Smooth muscle cell (in vitro differentiated cells): Measurements from ENCODE around the gene CLDN10. TPM values are rescaled to one million over a fixed set of nuclear protein-coding genes. Genes with fewer than 3 reads are reported as not detected.

Experiments used
- DNase-seq: peaks from one replicate; lab custom pipeline; 2025; ENCODE audit not compliant: unreplicated experiment; lab: John Stamatoyannopoulos, UW
- H2AFZ ChIP-seq: fragments of 200-600 bp; sonication (generic); 2 replicates; pipeline ENCODE4 v1.6.0; 2016; ENCODE audit warnings: antibody characterized with exemption, low read depth, mild to moderate bottlenecking
- H3F3A ChIP-seq: fragments of 200-600 bp; sonication (generic); 2 replicates; pipeline ENCODE4 v1.6.0; 2017; ENCODE audit warnings: antibody characterized with exemption, low read depth
- H3K27ac ChIP-seq: fragments of 200-600 bp; sonication (generic); 2 replicates; pipeline ENCODE4 v1.5.1; 2016; ENCODE audit warnings: low read depth, mild to moderate bottlenecking
- H3K27me3 ChIP-seq: fragments of 200-600 bp; sonication (generic); 2 replicates; pipeline ENCODE4 v1.6.1; 2016; ENCODE audit warnings: low read depth, mild to moderate bottlenecking
- H3K36me3 ChIP-seq: fragments of 200-600 bp; sonication (generic); 2 replicates; pipeline ENCODE4 v1.5.1; 2016; ENCODE audit warnings: low read depth
- H3K4me1 ChIP-seq: fragments of 200-600 bp; sonication (generic); 2 replicates; pipeline ENCODE4 v1.5.1; 2016; ENCODE audit warnings: low read depth
- H3K4me2 ChIP-seq: fragments of 200-600 bp; sonication (generic); 2 replicates; pipeline ENCODE4 v1.6.0; 2016; ENCODE audit warnings: mild to moderate bottlenecking
- H3K4me3 ChIP-seq: fragments of 200-600 bp; sonication (generic); 2 replicates; pipeline ENCODE4 v1.5.1; 2016; ENCODE audit warnings: mild to moderate bottlenecking
- H3K79me2 ChIP-seq: fragments of 200-600 bp; sonication (generic); 2 replicates; pipeline ENCODE4 v1.6.0; 2016; ENCODE audit warnings: low read depth, mild to moderate bottlenecking
- H3K9ac ChIP-seq: fragments of 200-600 bp; sonication (generic); 2 replicates; pipeline ENCODE4 v1.6.0; 2016; ENCODE audit warnings: low read depth
- H3K9me3 ChIP-seq: fragments of 200-600 bp; sonication (generic); replicated peaks from 2 replicates; pipeline ENCODE4 v1.5.1; 2016; ENCODE audit warnings: low read depth
- H4K20me1 ChIP-seq: fragments of 200-600 bp; sonication (generic); 2 replicates; pipeline ENCODE4 v1.6.0; 2016; ENCODE audit warnings: low read depth
- WGBS: methylation state at CpG from one replicate; pipeline ENCODE4 v1.1.7; 2016; ENCODE audit warnings: low lambda C conversion rate; 5-methylcytosine and 5-hydroxymethylcytosine counted together
- polyA plus RNA-seq: library from polyadenylated mRNA; unstranded; fragments of >200 nt; fragmentation: Nextera tagmentation; extraction: Ambion mirVana; gene quantifications from 2 replicates; pipeline ENCODE4 v1.2.1, GENCODE V29; 2016
- total RNA-seq: library from RNA; depleted of rRNA; stranded (reverse); fragments of >200 nt; gene quantifications from 2 replicates; pipeline ENCODE4 v1.2.3, GENCODE V29; 2014
- TF ChIP-seq, protein P1 (sequence below): fragments of 200-600 bp; sonication (generic); IDR thresholded peaks from 2 replicates; pipeline ENCODE4 v1.5.1; 2017; ENCODE audit warnings: borderline replicate concordance, mild to moderate bottlenecking, antibody characterized with exemption; ENCODE audit not compliant: insufficient read depth, poor library complexity, severe bottlenecking

Gene CLDN10
- total and polyA plus RNA-seq, 2 experiments from 2014 or later = 1.5 TPM; not detected in 1

DNA sequence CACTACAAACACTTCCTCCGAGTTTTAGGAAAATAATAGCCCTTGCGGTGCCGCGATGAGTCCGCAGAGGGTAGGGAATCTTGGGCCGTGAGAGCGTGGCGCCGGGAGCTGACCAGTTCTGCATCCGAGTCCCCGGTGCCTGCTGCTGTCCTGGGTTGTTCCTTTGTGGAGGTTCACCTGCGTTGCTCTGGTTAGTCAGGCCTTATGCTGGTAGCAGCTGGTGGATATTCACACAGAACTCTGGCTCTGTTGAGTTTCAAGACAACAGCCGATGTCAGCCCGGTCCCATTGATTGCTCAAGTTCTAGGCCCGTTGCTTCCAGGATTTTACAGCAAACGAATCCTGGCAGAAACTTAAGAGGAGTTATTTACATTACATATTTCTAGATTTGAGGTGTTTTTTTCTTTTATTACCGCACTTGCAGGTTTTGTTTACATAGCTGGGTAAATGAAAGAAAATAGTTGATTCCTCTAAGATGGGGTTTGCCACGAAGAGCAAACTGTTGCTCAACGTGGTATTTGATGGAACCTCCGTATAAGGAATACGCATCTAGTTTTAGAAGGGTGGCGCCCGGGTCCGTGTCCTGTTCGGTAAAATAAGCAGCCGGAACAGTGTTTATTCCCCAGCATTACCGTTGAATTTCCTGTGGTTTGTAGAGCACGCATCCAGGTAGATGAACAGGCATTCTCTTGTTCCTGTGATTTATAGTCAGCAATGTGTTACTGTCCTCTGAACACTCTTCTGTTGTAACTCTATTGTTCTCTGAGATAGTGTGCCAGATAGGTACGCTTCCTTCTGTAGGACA is 1.3 kb downstream of the CLDN10 start:
- Histone ChIP-seq H3K27ac (no peak overlapping the region), H3K79me2 (no peaks in the 10 kb centered on the region), H4K20me1 (no peaks in the 10 kb centered on the region), H3K36me3 (no peaks in the 10 kb centered on the region), H3F3A (no peaks in the 10 kb centered on the region), H3K4me3 (peak overlapping the region; percentile 33), H3K9ac (no peak overlapping the region), H3K9me3 (no peaks in the 10 kb centered on the region), H3K4me2 (peak overlapping the region; percentile 80), H3K4me1 (peaks cover 4% of the 10 kb centered on the region), H3K27me3 (peaks cover 46% of the 10 kb centered on the region), H2AFZ (peak overlapping the region; percentile 28)
- TF ChIP-seq, protein P1, sequence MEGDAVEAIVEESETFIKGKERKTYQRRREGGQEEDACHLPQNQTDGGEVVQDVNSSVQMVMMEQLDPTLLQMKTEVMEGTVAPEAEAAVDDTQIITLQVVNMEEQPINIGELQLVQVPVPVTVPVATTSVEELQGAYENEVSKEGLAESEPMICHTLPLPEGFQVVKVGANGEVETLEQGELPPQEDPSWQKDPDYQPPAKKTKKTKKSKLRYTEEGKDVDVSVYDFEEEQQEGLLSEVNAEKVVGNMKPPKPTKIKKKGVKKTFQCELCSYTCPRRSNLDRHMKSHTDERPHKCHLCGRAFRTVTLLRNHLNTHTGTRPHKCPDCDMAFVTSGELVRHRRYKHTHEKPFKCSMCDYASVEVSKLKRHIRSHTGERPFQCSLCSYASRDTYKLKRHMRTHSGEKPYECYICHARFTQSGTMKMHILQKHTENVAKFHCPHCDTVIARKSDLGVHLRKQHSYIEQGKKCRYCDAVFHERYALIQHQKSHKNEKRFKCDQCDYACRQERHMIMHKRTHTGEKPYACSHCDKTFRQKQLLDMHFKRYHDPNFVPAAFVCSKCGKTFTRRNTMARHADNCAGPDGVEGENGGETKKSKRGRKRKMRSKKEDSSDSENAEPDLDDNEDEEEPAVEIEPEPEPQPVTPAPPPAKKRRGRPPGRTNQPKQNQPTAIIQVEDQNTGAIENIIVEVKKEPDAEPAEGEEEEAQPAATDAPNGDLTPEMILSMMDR = no peak
- 29% methylated on average over 29 of the region's 29 CpGs for WGBS
- no peak for DNase-seq

- no peak overlapping the region for H3K9ac ChIP-seq
Measured at GRCh38 chr13:95557013-95557412, 4.5 kb downstream of the CLDN10 start.

DNA sequence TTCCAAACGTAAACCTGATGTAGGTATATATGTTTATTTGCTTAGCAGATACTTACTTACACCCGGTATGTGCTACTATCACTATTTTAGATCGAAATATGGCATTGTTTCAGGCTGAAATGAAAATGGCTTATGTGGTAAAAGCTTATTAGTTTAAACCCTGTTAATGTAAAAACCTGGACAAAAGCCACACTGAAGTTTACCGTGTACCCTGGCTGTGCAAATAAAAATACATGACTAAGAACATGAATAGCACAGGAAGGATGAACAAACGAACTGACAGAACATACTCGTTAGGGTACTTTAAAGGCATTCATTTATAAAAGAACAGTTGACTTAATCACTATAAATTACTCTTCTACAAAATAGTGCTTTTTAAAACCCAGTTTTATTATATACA is 6.6 kb downstream of the CLDN10 start:
- no peak overlapping the region for H3K4me3 ChIP-seq
- TF ChIP-seq, protein P1 = no peak
- no peaks in the 10 kb centered on the region for H3K79me2 ChIP-seq
- no peak overlapping the region for H3K9ac ChIP-seq
- no peaks in the 10 kb centered on the region for H3K9me3 ChIP-seq
- no peaks in the 10 kb centered on the region for H3K4me1 ChIP-seq
- H4K20me1 ChIP-seq = no peaks in the 10 kb centered on the region
- peaks cover 4% of the 10 kb centered on the region for H3K27me3 ChIP-seq
- no peak overlapping the region for H3K4me2 ChIP-seq
- H2AFZ ChIP-seq = no peak overlapping the region
- no peak overlapping the region for H3K27ac ChIP-seq
- H3K36me3 ChIP-seq = no peaks in the 10 kb centered on the region
- 87% methylated on average over 6 of the region's 6 CpGs for WGBS
- no peak for DNase-seq
- H3F3A ChIP-seq = no peaks in the 10 kb centered on the region

More at GRCh38 chr13:95557013-95557412, 4.5 kb downstream of the CLDN10 start:
- peaks cover 25% of the 10 kb centered on the region for H3K27me3 ChIP-seq
- DNase-seq = no peak
- H3K4me2 ChIP-seq = no peak overlapping the region
- no peaks in the 10 kb centered on the region for H3K36me3 ChIP-seq
- H3F3A ChIP-seq = no peaks in the 10 kb centered on the region
- H3K27ac ChIP-seq = no peak overlapping the region
- TF ChIP-seq, protein P1 = no peak
- no peaks in the 10 kb centered on the region for H4K20me1 ChIP-seq
- H2AFZ ChIP-seq = no peak overlapping the region
- no peaks in the 10 kb centered on the region for H3K79me2 ChIP-seq
- H3K4me3 ChIP-seq = no peak overlapping the region
- peaks cover 4% of the 10 kb centered on the region for H3K4me1 ChIP-seq
- no peaks in the 10 kb centered on the region for H3K9me3 ChIP-seq

- no peaks in the 10 kb centered on the region for H3F3A ChIP-seq
- H4K20me1 ChIP-seq = no peaks in the 10 kb centered on the region
- WGBS = 97% methylated on average over 6 of the region's 6 CpGs
- H3K9me3 ChIP-seq = no peaks in the 10 kb centered on the region
- H3K79me2 ChIP-seq = no peaks in the 10 kb centered on the region
- DNase-seq = no peak
- H3K36me3 ChIP-seq = no peaks in the 10 kb centered on the region
- H2AFZ ChIP-seq = no peak overlapping the region
- H3K27me3 ChIP-seq = no peaks in the 10 kb centered on the region
- no peak overlapping the region for H3K27ac ChIP-seq
- H3K4me1 ChIP-seq = no peaks in the 10 kb centered on the region
- H3K9ac ChIP-seq = no peak overlapping the region
- no peak overlapping the region for H3K4me3 ChIP-seq
- TF ChIP-seq, protein P1 = no peak
- H3K4me2 ChIP-seq = no peak overlapping the region
Measured at GRCh38 chr13:95560387-95560786, 7.9 kb downstream of the CLDN10 start.
